ENCODE measurements around the gene CENPL.

The CENPL gene

DNA sequence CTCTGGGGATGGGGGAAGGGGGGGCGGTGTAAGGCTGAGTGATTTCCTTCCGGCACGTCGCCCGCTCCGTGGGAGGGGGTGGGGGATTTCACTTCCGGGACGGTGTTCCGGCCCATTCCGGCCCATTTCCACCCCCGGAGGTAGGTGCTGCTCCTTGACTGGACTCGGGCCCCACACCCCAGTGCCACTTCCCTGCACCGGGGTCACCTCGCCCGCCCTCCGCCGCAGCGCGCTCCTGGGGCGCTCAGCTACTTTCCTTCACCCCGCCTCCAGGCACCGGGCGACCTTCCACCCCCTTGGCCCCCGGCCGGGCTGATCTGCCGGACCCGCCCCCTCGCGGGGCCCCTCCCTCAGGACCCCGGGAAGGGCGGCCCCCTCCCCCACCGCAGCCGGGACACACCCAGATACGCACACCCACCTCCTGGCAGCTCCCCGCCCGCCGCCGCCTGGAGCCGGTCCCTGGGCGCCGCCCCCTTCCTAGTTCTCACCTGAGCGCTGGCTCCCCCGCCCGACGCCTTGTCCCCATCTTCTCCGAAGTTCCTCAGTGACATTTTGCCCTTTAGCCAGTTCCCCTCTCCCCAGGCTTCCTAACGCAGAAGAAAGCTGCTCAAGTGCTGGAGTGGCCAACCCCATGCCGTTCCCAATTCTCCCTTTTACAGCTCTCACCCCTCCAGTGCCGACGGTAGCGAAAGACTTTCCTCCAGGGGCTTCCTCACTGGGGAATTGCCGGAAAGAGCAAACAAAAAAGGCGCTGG lies 43.8 kb upstream of the CENPL start, which contains the start of gene ZBTB37 (continued):
- TF ChIP-seq, protein P1, sequence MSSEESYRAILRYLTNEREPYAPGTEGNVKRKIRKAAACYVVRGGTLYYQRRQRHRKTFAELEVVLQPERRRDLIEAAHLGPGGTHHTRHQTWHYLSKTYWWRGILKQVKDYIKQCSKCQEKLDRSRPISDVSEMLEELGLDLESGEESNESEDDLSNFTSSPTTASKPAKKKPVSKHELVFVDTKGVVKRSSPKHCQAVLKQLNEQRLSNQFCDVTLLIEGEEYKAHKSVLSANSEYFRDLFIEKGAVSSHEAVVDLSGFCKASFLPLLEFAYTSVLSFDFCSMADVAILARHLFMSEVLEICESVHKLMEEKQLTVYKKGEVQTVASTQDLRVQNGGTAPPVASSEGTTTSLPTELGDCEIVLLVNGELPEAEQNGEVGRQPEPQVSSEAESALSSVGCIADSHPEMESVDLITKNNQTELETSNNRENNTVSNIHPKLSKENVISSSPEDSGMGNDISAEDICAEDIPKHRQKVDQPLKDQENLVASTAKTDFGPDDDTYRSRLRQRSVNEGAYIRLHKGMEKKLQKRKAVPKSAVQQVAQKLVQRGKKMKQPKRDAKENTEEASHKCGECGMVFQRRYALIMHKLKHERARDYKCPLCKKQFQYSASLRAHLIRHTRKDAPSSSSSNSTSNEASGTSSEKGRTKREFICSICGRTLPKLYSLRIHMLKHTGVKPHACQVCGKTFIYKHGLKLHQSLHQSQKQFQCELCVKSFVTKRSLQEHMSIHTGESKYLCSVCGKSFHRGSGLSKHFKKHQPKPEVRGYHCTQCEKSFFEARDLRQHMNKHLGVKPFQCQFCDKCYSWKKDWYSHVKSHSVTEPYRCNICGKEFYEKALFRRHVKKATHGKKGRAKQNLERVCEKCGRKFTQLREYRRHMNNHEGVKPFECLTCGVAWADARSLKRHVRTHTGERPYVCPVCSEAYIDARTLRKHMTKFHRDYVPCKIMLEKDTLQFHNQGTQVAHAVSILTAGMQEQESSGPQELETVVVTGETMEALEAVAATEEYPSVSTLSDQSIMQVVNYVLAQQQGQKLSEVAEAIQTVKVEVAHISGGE (tag by site-specific recombination; conservative IDR thresholded peaks at IDR 0.05; ENCODE audit: low read depth): peak; percentile 96
- peak; percentile 54 for TF ChIP-seq ZIC2 (tag by site-specific recombination; IDR thresholded peaks at IDR 0.05)
- TF ChIP-seq SETDB1 (IDR thresholded peaks at IDR 0.05; ENCODE audit: insufficient read length, low read length): no peak
- TF ChIP-seq GLI4 (tag by site-specific recombination; IDR thresholded peaks at IDR 0.05): 0 out of 2 replicates have a peak, but pooled peaks have one; percentile 22
- TF ChIP-seq TCF7L2 (IDR thresholded peaks at IDR 0.05; ENCODE audit: borderline replicate concordance, low read depth, low read length): no peak
- peak; percentile 98 for TF ChIP-seq KLF7 (tag by site-specific recombination; IDR thresholded peaks at IDR 0.05; ENCODE audit: borderline replicate concordance)
- peak; percentile 81; the same call in 1 of the 2 replicates for TF ChIP-seq ZXDB (tag by site-specific recombination; IDR thresholded peaks at IDR 0.05)
- TF ChIP-seq ZNF433 (tag by site-specific recombination; IDR thresholded peaks at IDR 0.05; ENCODE audit: low read depth): no peak
- TF ChIP-seq, protein P2, sequence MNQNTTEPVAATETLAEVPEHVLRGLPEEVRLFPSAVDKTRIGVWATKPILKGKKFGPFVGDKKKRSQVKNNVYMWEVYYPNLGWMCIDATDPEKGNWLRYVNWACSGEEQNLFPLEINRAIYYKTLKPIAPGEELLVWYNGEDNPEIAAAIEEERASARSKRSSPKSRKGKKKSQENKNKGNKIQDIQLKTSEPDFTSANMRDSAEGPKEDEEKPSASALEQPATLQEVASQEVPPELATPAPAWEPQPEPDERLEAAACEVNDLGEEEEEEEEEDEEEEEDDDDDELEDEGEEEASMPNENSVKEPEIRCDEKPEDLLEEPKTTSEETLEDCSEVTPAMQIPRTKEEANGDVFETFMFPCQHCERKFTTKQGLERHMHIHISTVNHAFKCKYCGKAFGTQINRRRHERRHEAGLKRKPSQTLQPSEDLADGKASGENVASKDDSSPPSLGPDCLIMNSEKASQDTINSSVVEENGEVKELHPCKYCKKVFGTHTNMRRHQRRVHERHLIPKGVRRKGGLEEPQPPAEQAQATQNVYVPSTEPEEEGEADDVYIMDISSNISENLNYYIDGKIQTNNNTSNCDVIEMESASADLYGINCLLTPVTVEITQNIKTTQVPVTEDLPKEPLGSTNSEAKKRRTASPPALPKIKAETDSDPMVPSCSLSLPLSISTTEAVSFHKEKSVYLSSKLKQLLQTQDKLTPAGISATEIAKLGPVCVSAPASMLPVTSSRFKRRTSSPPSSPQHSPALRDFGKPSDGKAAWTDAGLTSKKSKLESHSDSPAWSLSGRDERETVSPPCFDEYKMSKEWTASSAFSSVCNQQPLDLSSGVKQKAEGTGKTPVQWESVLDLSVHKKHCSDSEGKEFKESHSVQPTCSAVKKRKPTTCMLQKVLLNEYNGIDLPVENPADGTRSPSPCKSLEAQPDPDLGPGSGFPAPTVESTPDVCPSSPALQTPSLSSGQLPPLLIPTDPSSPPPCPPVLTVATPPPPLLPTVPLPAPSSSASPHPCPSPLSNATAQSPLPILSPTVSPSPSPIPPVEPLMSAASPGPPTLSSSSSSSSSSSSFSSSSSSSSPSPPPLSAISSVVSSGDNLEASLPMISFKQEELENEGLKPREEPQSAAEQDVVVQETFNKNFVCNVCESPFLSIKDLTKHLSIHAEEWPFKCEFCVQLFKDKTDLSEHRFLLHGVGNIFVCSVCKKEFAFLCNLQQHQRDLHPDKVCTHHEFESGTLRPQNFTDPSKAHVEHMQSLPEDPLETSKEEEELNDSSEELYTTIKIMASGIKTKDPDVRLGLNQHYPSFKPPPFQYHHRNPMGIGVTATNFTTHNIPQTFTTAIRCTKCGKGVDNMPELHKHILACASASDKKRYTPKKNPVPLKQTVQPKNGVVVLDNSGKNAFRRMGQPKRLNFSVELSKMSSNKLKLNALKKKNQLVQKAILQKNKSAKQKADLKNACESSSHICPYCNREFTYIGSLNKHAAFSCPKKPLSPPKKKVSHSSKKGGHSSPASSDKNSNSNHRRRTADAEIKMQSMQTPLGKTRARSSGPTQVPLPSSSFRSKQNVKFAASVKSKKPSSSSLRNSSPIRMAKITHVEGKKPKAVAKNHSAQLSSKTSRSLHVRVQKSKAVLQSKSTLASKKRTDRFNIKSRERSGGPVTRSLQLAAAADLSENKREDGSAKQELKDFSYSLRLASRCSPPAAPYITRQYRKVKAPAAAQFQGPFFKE (tag by site-specific recombination; IDR thresholded peaks at IDR 0.05; ENCODE audit: borderline replicate concordance): no peak
- TF ChIP-seq ZNF302 (tag by site-specific recombination; IDR thresholded peaks at IDR 0.05; ENCODE audit: low read depth): 0 out of 2 replicates have a peak, but pooled peaks have one; percentile 7
- TF ChIP-seq, protein P3, sequence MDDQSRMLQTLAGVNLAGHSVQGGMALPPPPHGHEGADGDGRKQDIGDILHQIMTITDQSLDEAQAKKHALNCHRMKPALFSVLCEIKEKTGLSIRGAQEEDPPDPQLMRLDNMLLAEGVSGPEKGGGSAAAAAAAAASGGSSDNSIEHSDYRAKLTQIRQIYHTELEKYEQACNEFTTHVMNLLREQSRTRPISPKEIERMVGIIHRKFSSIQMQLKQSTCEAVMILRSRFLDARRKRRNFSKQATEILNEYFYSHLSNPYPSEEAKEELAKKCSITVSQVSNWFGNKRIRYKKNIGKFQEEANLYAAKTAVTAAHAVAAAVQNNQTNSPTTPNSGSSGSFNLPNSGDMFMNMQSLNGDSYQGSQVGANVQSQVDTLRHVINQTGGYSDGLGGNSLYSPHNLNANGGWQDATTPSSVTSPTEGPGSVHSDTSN (CRISPR knock-in tag; IDR thresholded peaks at IDR 0.05): no peak
- TF ChIP-seq ZNF48 (tag by site-specific recombination; IDR thresholded peaks at IDR 0.05): no peak
- TF ChIP-seq ZNF629 (tag by site-specific recombination; IDR thresholded peaks at IDR 0.05): peak; percentile 12; the same call in 1 of the 2 replicates
- TF ChIP-seq ZNF24 (tag by site-specific recombination; IDR thresholded peaks at IDR 0.05): peak; percentile 33; the same call in 1 of the 2 replicates
- 0 out of 2 replicates have a peak, but pooled peaks have one; percentile 59 for TF ChIP-seq ZNF10 (tag by site-specific recombination; IDR thresholded peaks at IDR 0.05)
- TF ChIP-seq, protein P4, sequence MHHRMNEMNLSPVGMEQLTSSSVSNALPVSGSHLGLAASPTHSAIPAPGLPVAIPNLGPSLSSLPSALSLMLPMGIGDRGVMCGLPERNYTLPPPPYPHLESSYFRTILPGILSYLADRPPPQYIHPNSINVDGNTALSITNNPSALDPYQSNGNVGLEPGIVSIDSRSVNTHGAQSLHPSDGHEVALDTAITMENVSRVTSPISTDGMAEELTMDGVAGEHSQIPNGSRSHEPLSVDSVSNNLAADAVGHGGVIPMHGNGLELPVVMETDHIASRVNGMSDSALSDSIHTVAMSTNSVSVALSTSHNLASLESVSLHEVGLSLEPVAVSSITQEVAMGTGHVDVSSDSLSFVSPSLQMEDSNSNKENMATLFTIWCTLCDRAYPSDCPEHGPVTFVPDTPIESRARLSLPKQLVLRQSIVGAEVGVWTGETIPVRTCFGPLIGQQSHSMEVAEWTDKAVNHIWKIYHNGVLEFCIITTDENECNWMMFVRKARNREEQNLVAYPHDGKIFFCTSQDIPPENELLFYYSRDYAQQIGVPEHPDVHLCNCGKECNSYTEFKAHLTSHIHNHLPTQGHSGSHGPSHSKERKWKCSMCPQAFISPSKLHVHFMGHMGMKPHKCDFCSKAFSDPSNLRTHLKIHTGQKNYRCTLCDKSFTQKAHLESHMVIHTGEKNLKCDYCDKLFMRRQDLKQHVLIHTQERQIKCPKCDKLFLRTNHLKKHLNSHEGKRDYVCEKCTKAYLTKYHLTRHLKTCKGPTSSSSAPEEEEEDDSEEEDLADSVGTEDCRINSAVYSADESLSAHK (tag by site-specific recombination; IDR thresholded peaks at IDR 0.05): peak; percentile 44; the same call in 1 of the 2 replicates
- no peak for TF ChIP-seq ZNF670 (tag by site-specific recombination; IDR thresholded peaks at IDR 0.05; ENCODE audit: low read depth)
- TF ChIP-seq MZF1 (tag by site-specific recombination; IDR thresholded peaks at IDR 0.05; ENCODE audit: borderline replicate concordance): peak; percentile 38; the same call in 1 of the 2 replicates
- no peak for TF ChIP-seq ZNF239 (tag by site-specific recombination; IDR thresholded peaks at IDR 0.05)
- peak; percentile 85 for TF ChIP-seq EGR2 (tag by site-specific recombination; IDR thresholded peaks at IDR 0.05; ENCODE audit: low read depth)
- TF ChIP-seq ZSCAN30 (tag by site-specific recombination; IDR thresholded peaks at IDR 0.05): peak; percentile 54; the same call in 1 of the 2 replicates
- no peak for TF ChIP-seq ZNF707 (tag by site-specific recombination; IDR thresholded peaks at IDR 0.05)
- TF ChIP-seq MEIS1 (CRISPR knock-in tag; IDR thresholded peaks at IDR 0.05; ENCODE audit: borderline replicate concordance): no peak
- TF ChIP-seq, protein P5, sequence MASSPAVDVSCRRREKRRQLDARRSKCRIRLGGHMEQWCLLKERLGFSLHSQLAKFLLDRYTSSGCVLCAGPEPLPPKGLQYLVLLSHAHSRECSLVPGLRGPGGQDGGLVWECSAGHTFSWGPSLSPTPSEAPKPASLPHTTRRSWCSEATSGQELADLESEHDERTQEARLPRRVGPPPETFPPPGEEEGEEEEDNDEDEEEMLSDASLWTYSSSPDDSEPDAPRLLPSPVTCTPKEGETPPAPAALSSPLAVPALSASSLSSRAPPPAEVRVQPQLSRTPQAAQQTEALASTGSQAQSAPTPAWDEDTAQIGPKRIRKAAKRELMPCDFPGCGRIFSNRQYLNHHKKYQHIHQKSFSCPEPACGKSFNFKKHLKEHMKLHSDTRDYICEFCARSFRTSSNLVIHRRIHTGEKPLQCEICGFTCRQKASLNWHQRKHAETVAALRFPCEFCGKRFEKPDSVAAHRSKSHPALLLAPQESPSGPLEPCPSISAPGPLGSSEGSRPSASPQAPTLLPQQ (tag by site-specific recombination; IDR thresholded peaks at IDR 0.05): peak; percentile 88
- no peak for TF ChIP-seq ZNF623 (tag by site-specific recombination; IDR thresholded peaks at IDR 0.05)

Measured in HEK293 (cell line).